Fibroblast of peridontal ligament (primary cell): ENCODE data around the gene CD164L2.
A peak's percentile ranks its signal among the peaks of the same experiment; 100 is the strongest.

ENCODE experiments used
- DNase-seq: peaks from one replicate; pipeline ENCODE4 v3.0.0-alpha.2; 2010; ENCODE audit errors: extremely low read depth

The CD164L2 gene

DNA sequence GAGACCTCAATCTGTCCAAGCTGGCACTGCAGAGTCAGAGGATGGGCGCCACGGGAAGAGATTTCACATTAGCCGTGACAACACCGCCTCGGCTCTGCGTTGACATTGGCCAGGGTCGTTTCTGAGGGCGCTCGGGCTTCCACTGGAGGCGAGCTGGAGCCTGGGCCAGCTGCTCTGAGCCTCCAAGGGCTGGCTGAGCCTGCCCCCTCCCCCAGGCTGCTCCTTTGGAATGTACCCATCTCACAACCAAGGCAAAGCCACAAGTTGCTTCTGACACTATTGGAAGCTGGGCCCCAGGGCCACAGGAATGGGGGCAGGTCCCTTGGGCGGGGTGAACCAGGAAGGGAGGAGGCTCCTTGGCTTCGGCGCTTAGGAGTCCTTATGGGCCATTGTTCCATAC, 21.9 kb upstream of the CD164L2 start:
- peak; percentile 70 for DNase-seq

DNA sequence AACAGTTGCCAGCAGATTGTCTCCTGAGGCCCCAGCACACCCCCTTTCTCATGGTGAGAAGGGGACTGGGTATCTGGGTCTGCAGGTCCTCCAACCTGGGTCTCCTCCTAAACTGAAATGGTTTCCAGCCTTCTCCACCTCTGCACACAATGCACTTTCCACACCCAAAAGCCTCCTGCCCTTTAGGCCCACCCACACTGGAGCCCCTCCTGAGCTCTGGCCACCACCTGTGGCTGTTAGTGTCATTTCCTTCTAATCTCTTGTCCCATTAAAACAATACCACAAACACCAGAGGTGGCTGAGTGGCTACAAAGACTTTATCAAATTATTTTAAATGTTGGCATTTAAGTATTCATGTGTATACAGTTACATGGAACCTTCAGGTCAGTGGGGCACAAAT, 20.8 kb upstream of the CD164L2 start:
- no peak for DNase-seq

DNA sequence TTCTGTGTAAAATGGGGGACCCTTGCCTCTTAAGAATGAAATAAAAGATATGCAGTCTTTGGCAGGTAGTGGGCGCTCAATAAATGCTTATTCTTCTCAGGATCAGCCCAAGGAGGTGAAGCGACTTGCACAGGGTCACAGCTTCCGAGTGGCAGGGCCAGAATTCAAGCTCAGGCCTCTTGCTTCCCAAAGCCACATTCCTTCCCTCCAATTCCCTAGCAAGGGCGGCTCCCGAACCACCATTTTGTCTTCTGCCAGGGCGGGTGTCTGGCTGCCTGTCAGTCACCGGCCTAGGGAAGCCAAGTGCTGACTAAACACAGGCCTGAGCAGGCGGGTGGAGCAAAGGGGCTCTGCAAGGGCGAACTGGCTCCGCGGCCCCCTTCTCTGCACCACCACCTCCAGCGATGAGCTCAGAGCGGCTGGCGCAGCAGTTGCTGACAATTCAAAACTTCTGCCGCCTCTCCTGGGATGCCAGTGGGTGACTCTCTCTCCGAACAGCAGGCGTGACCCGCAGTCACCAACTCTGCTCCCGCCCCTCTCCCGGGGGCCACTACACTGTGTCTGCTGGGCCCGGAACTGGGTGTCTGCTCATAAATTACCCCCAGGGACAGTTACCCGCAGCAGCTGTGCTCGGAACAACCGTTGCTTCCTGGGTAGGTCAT, 20.1 kb upstream of the CD164L2 start:
- peak; percentile 55 for DNase-seq

DNA sequence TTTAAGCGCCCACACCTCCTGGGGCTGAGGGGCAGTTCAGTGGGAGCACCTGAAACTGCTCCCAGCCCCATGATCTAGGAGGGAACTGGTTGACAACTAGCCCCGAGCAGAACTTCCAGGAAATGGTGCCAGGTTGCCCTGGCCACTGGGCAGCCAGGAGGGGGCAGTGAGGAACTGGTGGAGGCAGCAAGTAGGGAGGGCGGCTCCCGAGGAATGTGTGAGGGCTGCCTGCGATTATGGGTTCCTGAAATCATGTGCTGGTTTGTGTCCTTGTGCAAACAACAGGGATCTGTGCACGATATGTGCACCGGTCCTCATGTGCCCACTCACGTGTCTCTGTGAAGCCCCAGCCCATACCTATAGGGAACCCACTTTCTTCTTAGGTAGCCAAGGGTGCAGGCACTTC, 19.2 kb upstream of the CD164L2 start:
- peak; percentile 70 for DNase-seq

DNA sequence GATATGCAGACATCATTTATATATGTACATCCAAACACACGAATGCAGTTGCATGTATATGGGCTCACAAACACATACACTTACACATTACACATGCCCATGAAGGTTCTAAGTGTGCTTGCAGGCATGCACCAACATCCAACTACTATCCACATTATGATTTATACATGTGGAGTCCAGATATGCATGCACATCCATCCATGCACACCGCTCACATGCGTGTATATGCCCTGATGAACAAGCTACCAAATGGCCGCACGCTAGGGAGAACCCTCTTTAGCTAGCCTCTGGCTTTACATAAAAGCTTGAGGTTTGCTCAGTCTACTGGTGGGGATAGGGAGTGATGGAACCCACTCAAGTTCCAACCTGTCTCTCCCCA, 17.8 kb upstream of the CD164L2 start:
- no peak for DNase-seq

DNA sequence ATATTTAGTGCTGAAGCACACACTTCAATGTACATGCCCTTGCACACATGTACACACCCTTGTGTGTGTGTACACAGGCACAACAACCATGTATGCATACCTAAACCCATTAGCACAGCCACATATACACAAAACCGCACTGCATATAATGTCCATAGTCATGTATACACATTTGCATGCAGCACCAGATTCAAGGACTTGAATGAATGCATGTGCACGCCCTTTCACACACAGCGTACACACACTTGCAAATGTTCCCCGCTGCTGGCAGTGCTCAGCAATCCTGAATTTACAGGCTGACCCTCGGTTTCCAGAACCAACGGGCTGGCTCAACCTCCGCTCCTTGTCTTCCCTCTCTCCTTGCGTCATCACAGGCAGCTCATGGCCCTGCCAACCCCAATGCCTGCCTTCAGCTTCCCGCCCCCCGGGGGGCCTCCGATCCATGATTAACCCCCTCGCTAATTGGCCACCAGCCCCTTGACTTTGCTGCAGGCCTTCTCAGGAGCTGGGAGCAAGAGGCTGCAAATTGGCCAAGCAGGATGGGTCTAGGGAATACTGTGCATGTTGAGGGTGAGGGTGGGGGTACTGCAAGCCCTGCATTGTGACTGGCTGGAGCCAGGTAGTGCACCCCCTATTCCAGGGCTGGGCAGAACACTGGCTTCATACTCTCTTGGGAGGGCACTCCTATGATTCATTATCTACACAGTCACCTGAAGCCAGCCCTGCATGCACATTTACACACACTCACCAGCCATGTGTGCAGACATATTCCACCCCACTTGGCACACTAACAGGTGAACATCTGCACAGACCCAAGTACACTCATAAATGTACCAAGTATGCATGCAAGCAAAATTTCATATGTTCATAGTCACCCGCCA, 17.2 kb upstream of the CD164L2 start:
- DNase-seq: peak; percentile 25

DNA sequence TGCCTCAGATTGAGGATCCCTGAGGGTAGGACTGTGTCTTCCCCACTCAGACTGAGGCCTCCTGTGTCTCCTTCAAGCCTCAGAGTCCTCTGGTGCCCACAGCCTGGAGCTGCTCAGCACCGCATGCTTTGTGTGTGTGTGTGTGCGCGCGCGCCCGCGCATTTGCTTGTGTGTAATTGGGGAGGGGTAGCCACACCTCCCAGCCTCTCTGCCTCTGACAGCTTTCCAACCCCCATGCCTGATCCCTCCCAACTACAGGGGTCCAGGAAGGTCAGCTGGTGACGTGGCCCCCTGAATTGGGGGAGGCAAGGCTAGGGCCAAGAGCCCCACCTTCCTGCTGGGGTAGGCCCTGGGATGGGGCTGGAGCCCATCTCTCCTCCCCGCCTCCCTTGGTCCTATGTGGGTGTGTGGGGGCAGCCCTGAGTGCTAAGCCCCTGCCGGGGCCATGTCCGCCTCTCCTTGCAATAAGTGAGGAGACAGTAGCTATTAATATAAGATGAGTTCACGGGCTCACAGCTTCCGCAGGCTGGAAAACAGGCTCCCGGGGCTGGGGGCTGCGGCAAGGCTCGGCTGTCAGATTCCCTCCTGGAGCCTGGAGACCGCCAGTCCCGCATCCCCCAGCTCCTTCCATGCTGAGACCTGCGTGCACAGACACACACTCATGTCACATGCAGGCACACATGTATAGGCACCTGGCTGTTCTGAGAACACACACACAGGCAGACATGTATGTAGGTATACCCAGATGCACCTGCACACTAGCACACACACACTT, 16.3 kb upstream of the CD164L2 start:
- no peak for DNase-seq

DNA sequence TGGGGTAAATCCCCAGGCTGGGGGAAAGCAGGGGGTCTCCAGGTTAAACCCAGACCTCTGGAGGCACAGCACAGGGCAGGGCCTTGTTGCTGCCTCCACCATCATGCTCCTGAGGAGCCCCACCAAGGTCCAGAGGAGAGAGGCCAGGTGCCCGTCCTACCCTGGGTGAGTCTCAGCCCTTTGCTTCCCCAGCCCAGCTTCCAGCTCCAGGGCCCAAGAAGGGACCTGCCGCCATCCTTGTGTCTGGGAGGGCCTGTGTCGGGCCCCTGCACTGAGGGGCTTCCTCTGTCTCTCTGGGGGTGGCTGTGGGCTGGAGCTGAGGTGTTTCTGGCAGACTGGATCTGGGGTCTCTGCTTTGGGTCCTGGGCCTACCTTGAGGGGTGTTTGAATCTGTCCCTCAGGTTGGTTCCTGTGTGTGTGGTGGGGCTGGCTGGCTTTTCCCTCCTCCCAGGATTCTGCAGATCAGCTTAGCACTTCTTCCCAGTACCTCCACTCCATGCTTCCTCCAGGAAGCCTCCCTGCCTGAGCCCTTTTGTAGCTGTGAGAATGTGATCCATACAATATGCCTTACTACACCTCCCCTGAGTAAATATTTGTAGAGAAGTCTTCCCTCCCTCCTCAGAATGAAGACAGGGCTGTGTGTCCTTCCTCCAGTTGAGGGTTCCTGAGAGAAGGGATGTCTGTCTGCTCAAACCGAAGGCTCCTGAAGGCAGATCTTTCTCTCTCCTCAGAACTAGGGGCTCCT, 15.4 kb upstream of the CD164L2 start:
- DNase-seq: no peak

DNA sequence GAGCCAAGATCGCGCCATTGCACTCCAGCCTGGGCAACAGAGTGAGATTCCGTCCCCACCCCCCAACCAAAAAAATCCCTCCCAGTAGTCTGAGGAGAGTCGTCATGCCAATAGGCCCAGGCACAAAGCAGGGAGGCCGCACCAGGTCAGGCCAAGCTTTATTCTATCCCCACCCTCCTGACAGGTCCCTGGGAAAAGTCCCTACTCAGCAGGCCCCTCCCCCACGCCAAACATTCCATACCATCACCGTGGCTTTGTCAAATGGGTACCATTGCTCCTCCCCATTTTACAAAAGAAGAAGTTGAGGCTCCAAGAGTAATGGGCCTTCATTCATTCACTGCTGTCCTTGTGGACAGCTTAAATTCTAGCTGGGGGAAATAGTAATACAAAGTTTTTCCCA, 14.6 kb upstream of the CD164L2 start:
- no peak for DNase-seq

DNA sequence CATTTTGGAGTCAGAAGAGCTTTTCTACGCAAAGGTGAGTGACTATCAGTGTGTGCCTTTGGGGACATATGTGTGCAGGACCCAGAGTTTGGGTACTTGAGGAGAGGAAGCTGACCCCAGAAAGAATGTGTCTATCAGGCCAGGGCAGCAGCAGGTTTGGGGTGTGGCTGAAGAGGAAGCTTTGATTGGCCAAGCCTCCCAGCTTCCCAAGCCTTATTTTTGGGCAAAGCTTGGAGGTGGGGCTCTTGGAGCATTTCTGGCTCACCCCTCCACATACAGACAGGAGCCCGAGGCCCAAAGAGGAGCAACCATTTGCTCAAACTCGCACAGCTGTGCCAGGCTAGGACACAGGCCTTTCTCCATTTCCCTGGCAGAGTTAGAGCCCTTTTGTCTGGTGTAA, 14.0 kb upstream of the CD164L2 start:
- no peak for DNase-seq

DNA sequence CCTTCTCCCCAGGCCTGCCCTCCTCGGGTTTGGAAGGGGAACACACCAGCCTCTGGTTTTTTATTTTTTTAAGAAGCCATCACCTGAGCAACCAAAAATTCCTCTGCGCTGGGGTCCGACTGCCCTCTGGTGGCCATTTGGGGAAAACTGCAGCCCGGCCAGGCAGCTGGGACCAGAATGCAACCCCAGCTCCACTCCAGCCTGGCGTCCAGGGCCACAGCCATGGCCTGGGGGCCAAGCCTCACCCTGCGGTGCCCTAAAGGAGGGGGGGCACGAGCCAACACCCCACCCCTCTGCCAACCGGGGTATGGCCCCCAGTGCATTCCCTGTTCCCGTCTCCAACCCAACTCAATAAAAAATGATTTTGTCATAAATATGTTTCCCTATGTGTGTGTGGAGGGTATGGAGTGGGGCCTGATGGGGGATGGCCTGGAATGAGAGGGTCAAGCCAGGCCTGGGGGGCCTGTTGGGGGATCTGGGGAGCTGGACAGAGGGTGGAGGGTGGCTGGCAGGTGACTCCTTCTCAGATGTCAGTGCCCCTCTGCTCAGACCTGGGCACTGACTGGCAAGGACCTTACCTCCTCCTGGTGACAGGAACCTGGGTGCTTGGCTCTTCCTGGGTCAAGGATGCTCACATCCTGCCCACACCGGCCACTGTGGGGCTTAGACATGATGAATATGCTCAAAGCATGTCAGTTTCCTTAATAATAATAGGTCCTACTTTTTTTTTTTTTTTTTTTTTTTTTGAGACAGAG, 12.5 kb upstream of the CD164L2 start:
- DNase-seq: peak; percentile 77

DNA sequence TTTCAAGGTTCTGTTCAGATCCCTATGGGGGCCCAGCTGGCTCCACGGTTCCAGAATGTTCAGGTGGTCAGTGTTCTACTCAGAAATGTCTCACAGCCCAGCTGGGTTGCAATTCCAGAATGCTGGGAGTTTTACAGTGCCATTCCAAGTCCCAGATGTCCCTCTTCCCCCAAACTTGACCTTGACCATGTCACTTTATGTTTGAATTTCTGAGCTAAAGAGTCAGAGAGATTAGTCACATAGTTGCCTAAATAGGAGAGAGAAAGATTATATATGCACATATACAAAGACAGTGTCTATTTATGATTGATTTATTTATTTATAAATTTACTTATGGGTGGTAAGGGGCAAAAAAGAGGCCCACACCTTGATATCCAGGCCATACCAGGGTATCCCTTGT, 11.8 kb upstream of the CD164L2 start:
- DNase-seq: peak; percentile 16

DNA sequence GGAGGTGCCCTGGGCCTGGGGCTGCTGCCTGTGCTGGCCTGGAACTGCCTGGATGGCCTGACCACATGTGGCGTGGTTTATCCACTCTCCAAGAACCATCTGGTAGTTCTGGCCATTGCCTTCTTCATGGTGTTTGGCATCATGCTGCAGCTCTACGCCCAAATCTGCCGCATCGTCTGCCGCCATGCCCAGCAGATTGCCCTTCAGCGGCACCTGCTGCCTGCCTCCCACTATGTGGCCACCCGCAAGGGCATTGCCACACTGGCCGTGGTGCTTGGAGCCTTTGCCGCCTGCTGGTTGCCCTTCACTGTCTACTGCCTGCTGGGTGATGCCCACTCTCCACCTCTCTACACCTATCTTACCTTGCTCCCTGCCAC, 11.1 kb upstream of the CD164L2 start:
- DNase-seq: no peak

DNA sequence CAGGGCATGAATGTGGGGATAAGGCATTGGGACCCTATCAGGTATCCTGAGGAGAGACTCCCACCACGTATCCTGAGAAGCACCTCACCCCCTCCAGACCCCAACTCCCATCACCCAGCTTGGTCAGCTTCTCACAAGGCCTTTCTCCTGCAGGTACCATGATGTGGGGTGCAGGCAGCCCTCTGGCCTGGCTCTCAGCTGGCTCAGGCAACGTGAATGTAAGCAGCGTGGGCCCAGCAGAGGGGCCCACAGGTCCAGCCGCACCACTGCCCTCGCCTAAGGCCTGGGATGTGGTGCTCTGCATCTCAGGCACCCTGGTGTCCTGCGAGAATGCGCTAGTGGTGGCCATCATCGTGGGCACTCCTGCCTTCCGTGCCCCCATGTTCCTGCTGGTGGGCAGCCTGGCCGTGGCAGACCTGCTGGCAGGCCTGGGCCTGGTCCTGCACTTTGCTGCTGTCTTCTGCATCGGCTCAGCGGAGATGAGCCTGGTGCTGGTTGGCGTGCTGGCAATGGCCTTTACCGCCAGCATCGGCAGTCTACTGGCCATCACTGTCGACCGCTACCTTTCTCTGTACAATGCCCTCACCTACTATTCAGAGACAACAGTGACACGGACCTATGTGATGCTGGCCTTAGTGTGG, 10.6 kb upstream of the CD164L2 start:
- no peak for DNase-seq

DNA sequence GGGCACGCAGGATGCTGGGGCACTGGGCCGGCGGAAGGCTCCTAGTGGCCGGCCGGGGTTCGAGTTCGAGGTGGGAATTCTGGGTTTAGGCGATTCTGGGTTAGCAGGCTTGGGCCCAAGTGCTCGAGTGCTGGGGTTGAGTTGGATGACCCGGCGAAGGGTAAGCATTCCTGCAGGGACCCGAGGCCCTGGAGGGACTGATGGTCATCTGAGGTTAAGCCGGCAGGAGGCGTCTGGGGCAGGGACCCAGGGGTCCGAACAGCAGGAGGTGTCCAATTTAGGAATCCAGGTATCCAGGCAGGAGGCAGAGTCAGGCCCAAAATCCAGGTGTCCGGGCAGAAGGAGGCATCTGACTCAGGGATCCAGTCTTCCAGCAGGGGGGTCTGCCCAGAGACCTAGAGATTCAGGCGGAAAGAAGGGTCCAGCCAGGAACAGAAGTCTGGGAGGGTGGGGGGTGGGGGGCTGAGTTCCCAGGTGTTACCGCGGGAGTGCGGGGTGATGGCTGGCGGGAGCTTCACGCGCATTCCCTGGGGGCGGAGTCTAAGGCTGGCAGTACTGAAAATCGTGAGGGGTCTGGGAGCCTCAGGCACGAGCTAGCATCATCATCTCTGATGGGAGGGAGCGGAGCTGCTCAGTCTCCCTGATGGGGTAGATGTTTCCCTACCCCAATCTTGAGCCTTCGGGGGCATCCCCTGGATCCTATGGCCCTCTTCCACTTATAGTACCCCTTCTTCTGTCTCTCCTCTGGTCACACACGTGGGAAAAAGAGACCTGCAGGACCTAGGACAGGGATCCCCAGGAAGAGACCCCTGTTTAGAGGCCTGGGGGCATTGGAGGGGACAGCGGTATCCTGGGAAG, 9.9 kb upstream of the CD164L2 start:
- DNase-seq: no peak

DNA sequence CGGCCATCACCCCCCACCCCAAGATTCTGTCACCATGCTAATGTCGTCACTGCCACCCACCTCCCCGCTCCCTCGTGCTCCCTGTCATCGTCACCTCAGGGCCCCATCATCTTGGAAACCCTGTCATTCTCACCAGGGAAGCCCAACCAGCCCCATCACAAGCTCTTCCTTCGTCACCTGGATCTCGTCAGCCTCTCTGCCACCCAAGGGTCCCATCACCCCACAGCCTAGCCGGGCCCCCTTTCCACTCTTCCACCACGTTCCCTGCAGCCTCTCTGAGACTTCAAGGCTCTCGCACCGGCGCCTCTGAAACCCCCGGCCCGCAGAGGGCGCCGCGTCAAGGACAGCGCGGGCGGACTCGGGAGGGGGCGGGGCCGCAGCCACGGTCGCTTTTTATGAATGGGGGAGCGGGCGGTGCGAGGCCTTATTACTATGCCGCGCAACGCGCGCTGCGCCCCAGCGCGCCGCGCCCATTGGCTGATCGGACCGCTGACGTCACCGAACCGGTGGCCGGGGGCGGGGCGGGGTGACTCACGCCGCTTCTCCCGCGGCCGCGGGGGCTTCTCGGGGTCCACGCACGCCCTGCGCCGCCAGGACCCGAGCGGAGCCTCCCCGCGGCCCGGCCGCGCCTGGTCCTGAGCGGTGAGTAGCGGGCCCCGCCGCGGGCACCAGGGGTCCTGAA, 9.1 kb upstream of the CD164L2 start, which contains the start of gene GPR3:
GPR3 (plus strand) TSS at position 527 of the 682 bp plus-strand sequence. CDS start 1,177 bp downstream, outside the sequence.
- DNase-seq: peak; percentile 82

DNA sequence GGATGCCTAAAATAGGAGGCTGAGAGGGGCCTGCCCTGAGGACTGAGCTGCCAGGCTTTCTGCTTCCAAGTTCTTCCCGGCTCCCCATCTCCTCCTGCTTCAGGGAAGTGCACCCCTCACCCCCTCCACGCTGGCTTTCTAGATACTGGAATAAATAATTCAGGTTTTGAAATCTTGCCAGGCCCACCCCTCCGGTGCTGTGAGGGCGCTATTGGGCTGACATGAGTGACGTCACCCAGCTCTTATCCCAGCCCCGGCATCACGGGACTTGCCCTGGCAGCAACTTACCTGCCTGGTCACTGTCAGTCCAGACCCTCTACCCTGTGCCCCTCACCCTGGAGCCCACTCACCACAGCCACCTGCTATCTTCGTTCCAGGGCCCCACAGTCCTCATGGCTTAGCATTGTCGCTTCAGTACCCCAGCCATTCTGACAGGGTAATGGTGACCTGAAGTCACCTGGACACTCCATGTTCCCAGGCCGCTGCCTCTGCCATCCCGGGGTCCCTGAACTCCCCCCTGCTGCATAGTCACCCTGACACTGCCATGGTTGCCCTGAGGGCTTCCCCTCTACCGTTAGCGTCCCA, 8.5 kb upstream of the CD164L2 start:
- peak; percentile 44 for DNase-seq

DNA sequence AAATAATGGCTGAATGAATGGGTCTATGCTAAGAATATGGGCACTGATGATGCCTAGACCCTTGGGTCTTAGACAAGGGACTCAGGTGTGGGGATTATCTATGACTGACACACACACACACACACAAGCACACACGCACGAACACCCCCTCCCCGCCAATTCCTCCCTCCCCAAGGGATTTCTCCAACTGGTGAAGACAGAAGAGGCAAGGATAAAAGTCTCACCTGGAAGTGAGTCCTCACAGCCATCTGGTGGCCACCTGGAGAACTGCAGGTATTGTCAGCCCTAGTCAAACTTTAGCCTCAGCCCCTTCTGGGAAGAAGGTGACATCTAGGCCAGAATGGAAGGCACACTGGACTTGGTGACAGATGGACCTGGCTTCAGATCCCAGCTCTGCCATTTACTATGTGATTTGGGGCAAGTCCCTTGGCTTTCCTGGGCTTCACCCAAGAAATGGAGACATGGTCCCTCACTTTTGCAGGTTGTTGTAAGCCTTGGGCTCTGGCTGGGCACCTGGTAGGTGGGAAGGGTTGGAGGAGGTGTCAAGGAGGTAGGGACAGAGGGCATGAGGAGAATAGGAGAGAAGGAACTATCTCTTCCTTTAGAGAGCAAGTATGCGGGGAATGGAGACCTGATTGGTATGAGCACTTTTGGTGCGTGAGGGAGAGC, 5.3 kb upstream of the CD164L2 start:
- DNase-seq: peak; percentile 28
